ENCODE data around the gene ZNF821. TPM values are rescaled to one million over a fixed set of nuclear protein-coding genes. Genes with fewer than 3 reads are reported as not detected.

Gene ZNF821
- total and polyA plus RNA-seq, 10 of the 15 experiments (the other 5 are each of a cell fraction or from before 2014, with no cell fraction given): 0.82 to 9.9 (median 6.8) TPM

DNA sequence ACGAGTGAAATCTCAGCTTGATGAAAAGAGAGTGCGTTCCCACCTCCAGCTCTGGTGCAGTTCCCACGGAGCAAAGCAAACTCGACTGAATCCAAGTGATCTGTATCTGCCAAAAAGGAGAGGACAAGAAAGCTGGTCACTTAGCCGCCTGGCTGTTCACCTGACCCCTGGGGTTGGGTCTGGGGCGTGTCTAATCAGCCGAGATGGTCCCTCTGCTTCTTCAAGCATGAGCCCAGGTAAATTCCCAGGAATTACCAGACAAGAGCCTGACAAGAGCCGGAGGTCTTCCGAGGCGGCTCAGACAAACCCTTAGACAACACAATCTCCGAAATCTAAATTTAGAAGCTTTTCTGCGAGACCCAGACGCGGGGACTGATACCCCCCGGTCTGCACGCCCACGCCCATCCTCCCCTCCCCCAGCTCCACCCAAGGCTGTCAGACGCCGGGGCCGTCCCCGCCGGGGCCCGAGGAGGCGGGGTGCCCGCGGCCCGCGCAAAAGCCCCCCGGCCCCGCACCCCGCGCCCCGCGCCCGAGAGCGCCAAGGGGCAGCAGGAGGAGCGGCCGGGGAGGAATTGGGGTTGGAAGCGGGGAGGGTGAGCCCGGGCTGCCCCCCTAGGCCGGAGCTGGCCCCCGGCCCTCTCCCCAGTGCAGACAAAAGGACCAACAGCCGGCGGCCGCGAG is 674 bp downstream of the ZNF821 start (continued):
- no peak for TF ChIP-seq POLR2A (IDR thresholded peaks at IDR 0.05; ENCODE audit: low read depth, low read length)
- TF ChIP-seq RFX5 (IDR thresholded peaks at IDR 0.05; ENCODE audit: low read depth, low read length): no peak
- TF ChIP-seq RBBP5 (conservative IDR thresholded peaks at IDR 0.05): no peak
- no peak; the same call in 1 of the 2 replicates for TF ChIP-seq RAD51 (IDR thresholded peaks at IDR 0.05)
- TF ChIP-seq, protein P1, sequence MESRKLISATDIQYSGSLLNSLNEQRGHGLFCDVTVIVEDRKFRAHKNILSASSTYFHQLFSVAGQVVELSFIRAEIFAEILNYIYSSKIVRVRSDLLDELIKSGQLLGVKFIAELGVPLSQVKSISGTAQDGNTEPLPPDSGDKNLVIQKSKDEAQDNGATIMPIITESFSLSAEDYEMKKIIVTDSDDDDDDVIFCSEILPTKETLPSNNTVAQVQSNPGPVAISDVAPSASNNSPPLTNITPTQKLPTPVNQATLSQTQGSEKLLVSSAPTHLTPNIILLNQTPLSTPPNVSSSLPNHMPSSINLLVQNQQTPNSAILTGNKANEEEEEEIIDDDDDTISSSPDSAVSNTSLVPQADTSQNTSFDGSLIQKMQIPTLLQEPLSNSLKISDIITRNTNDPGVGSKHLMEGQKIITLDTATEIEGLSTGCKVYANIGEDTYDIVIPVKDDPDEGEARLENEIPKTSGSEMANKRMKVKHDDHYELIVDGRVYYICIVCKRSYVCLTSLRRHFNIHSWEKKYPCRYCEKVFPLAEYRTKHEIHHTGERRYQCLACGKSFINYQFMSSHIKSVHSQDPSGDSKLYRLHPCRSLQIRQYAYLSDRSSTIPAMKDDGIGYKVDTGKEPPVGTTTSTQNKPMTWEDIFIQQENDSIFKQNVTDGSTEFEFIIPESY (IDR thresholded peaks at IDR 0.05): no peak
- TF ChIP-seq RCOR1 (conservative IDR thresholded peaks at IDR 0.05; ENCODE audit: low read depth, low read length): no peak
- TF ChIP-seq NRF1 (conservative IDR thresholded peaks at IDR 0.05; ENCODE audit: low read depth, low read length): no peak
- TF ChIP-seq PML (IDR thresholded peaks at IDR 0.05; ENCODE audit: low read length): no peak
- TF ChIP-seq EGR1 (IDR thresholded peaks at IDR 0.05; ENCODE audit: borderline replicate concordance in 1 of 2, low read depth in 2 of 2, low read length in 2 of 2): peak in 1 of 2 experiments; percentile 92; a peak in 2 of 3 replicates
- no peak for TF ChIP-seq MEF2B (IDR thresholded peaks at IDR 0.05; ENCODE audit: partially characterized antibody, poor library complexity, severe bottlenecking)
- TF ChIP-seq BACH1 (IDR thresholded peaks at IDR 0.05; ENCODE audit: borderline replicate concordance): no peak
- TF ChIP-seq ZNF274 (IDR thresholded peaks at IDR 0.05; ENCODE audit: insufficient read depth, insufficient read length): no peak
- TF ChIP-seq, protein P2, sequence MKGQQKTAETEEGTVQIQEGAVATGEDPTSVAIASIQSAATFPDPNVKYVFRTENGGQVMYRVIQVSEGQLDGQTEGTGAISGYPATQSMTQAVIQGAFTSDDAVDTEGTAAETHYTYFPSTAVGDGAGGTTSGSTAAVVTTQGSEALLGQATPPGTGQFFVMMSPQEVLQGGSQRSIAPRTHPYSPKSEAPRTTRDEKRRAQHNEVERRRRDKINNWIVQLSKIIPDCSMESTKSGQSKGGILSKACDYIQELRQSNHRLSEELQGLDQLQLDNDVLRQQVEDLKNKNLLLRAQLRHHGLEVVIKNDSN (IDR thresholded peaks at IDR 0.05; ENCODE audit: borderline replicate concordance, extremely low read length, insufficient read depth, low read depth, low read length): no peak
- TF ChIP-seq, protein P3, sequence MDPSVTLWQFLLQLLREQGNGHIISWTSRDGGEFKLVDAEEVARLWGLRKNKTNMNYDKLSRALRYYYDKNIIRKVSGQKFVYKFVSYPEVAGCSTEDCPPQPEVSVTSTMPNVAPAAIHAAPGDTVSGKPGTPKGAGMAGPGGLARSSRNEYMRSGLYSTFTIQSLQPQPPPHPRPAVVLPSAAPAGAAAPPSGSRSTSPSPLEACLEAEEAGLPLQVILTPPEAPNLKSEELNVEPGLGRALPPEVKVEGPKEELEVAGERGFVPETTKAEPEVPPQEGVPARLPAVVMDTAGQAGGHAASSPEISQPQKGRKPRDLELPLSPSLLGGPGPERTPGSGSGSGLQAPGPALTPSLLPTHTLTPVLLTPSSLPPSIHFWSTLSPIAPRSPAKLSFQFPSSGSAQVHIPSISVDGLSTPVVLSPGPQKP (IDR thresholded peaks at IDR 0.05; ENCODE audit: low read depth, low read length): no peak
- no peak for TF ChIP-seq EED (IDR thresholded peaks at IDR 0.05; ENCODE audit: low read depth)
- TF ChIP-seq, protein P4, sequence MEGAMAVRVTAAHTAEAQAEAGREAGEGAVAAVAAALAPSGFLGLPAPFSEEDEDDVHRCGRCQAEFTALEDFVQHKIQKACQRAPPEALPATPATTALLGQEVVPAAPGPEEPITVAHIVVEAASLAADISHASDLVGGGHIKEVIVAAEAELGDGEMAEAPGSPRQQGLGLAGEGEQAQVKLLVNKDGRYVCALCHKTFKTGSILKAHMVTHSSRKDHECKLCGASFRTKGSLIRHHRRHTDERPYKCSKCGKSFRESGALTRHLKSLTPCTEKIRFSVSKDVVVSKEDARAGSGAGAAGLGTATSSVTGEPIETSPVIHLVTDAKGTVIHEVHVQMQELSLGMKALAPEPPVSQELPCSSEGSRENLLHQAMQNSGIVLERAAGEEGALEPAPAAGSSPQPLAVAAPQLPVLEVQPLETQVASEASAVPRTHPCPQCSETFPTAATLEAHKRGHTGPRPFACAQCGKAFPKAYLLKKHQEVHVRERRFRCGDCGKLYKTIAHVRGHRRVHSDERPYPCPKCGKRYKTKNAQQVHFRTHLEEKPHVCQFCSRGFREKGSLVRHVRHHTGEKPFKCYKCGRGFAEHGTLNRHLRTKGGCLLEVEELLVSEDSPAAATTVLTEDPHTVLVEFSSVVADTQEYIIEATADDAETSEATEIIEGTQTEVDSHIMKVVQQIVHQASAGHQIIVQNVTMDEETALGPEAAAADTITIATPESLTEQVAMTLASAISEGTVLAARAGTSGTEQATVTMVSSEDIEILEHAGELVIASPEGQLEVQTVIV (IDR thresholded peaks at IDR 0.05; ENCODE audit: borderline replicate concordance, partially characterized antibody): no peak
- 0 out of 4 replicates have a peak, but pooled peaks of 1 of the 2 experiments have one; percentile 17 for TF ChIP-seq BHLHE40 (IDR thresholded peaks at IDR 0.05; ENCODE audit: borderline replicate concordance in 1 of 2, low read depth in 2 of 2, low read length in 1 of 2)
- no peak for TF ChIP-seq ETV6 (conservative IDR thresholded peaks at IDR 0.05 in 1 of 2, IDR thresholded peaks at IDR 0.05 in 1 of 2; ENCODE audit: borderline replicate concordance in 1 of 2, low read depth in 1 of 2)
- no peak for TF ChIP-seq EP300 (IDR thresholded peaks at IDR 0.05; ENCODE audit: borderline replicate concordance in 1 of 2, control insufficient read depth in 1 of 2, low read depth in 2 of 2, low read length in 2 of 2)
- TF ChIP-seq GATAD2B (conservative IDR thresholded peaks at IDR 0.05; ENCODE audit: low read depth): no peak
- TF ChIP-seq LARP7 (IDR thresholded peaks at IDR 0.05): no peak
- TF ChIP-seq, protein P5, sequence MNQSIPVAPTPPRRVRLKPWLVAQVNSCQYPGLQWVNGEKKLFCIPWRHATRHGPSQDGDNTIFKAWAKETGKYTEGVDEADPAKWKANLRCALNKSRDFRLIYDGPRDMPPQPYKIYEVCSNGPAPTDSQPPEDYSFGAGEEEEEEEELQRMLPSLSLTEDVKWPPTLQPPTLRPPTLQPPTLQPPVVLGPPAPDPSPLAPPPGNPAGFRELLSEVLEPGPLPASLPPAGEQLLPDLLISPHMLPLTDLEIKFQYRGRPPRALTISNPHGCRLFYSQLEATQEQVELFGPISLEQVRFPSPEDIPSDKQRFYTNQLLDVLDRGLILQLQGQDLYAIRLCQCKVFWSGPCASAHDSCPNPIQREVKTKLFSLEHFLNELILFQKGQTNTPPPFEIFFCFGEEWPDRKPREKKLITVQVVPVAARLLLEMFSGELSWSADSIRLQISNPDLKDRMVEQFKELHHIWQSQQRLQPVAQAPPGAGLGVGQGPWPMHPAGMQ (IDR thresholded peaks at IDR 0.05; ENCODE audit: borderline replicate concordance): no peak

Data from GM12878 (cell line).